ENCODE results near the gene CILP2.

CILP2 gene

GRCh38 chr19:19528721-19529490 lies 9.2 kb upstream of the CILP2 start, which contains the start of gene YJEFN3:
TSS of gene YJEFN3 (plus strand) at chr19:19528911. CDS start at chr19:19528933, 22 bp downstream.
- no peak for DNase-seq (ENCODE audit: low read depth in 1 of 2, low spot score in 1 of 2)

GRCh38 chr19:19529783-19530422 lies 8.2 kb upstream of the CILP2 start:
- no peak for DNase-seq (ENCODE audit: low read depth in 1 of 2, low spot score in 1 of 2)

GRCh38 chr19:19530423-19530804 lies 7.7 kb upstream of the CILP2 start:
- no peak for DNase-seq (ENCODE audit: low read depth in 1 of 2, low spot score in 1 of 2)

GRCh38 chr19:19530889-19531288 lies 7.2 kb upstream of the CILP2 start:
- no peak for DNase-seq (ENCODE audit: low read depth in 1 of 2, low spot score in 1 of 2)

GRCh38 chr19:19531951-19532805 lies 5.9 kb upstream of the CILP2 start:
- peak; percentile 82 to 86 for DNase-seq (ENCODE audit: low read depth in 1 of 2, low spot score in 1 of 2)

GRCh38 chr19:19532806-19533701 lies 5.0 kb upstream of the CILP2 start:
- DNase-seq (ENCODE audit: low read depth in 1 of 2, low spot score in 1 of 2), result no peak

GRCh38 chr19:19533841-19534240 lies 4.2 kb upstream of the CILP2 start:
- DNase-seq (ENCODE audit: low read depth in 1 of 2, low spot score in 1 of 2), result no peak

GRCh38 chr19:19534556-19535265 lies 3.4 kb upstream of the CILP2 start:
- no peak for DNase-seq (ENCODE audit: low read depth in 1 of 2, low spot score in 1 of 2)

- no peak for DNase-seq (ENCODE audit: low read depth in 1 of 2, low spot score in 1 of 2)
These were observed 2.5 kb upstream of the CILP2 start for GRCh38 chr19:19535311-19536191.

- no peak for DNase-seq (ENCODE audit: low read depth in 1 of 2, low spot score in 1 of 2)
These were observed 703 bp upstream of the CILP2 start for GRCh38 chr19:19537075-19538048.

- no peak for DNase-seq (ENCODE audit: low read depth in 1 of 2, low spot score in 1 of 2)
These were observed 711 bp downstream of the CILP2 start for GRCh38 chr19:19538785-19539166.

GRCh38 chr19:19539698-19540063 lies 1.6 kb downstream of the CILP2 start:
- no peak for DNase-seq (ENCODE audit: low read depth in 1 of 2, low spot score in 1 of 2)

- peak; percentile 25 to 49 for DNase-seq (ENCODE audit: low read depth in 1 of 2, low spot score in 1 of 2)
These were observed 2.1 kb downstream of the CILP2 start for GRCh38 chr19:19540064-19540714.

- DNase-seq (ENCODE audit: low read depth in 1 of 2, low spot score in 1 of 2), result peak; percentile 44 to 58
These were observed 2.9 kb downstream of the CILP2 start for GRCh38 chr19:19540715-19541515.

- DNase-seq (ENCODE audit: low read depth in 1 of 2, low spot score in 1 of 2), result no peak
These were observed 3.6 kb downstream of the CILP2 start for GRCh38 chr19:19541616-19542015.

- no peak for DNase-seq (ENCODE audit: low read depth in 1 of 2, low spot score in 1 of 2)
These were observed 4.4 kb downstream of the CILP2 start for GRCh38 chr19:19542507-19542906.

- DNase-seq (ENCODE audit: low read depth in 1 of 2, low spot score in 1 of 2), result no peak
These were observed 5.0 kb downstream of the CILP2 start for GRCh38 chr19:19543101-19543500.
